HG03439 (cell line): ENCODE measurements around the gene CLCN2.

Experiments
- ATAC-seq: cut with Tn5 transposase; IDR thresholded peaks from one replicate; pipeline ENCODE4 v1.9.1; 2021; ENCODE audit warnings: mild to moderate bottlenecking, moderate library complexity; ENCODE audit not compliant: unreplicated experiment

Gene CLCN2

GRCh38 chr3:184300378-184300720, 61.1 kb downstream of the CLCN2 start:
- ATAC-seq, result no peak

DNA sequence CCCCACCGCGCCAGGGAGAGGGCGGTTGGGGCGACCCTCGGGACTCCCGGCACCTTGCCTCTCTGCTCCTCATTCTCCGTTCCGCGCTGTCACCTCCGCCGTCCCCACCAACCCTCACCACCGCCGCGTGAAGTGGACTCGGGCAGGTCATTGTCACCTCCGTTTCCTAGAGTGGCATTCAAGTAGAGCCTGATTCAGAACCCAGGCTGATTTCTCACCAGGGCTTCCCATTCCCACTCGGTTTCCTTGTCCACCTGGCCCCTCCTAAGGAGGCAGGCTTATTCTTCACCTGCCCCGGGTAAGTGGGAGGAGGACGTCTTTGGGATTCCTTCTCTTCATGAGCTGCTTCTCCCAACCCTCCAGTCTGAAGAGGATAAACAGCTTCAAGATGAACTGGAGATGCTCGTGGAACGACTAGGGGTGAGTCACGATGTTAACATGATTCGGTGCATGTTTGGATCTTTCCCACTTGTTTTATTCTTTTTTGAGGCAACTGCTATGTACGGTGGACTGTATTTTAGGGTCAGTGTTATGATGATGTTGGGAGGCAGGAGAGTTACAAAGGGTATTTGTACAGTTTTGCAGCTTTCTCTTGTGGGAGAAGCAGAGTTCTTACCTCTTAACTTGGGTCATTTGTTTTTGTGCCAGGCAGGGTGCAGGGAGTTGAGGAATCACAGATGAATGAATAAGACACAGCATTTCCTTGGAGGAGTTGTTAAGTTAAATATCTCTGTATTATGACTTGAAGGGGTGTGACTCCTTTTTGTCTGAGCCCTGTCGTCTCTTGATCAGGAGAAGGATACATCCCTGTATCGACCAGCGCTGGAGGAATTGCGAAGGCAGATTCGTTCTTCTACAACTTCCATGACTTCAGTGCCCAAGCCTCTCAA, 61.7 kb downstream of the CLCN2 start:
- ATAC-seq, result no peak

DNA sequence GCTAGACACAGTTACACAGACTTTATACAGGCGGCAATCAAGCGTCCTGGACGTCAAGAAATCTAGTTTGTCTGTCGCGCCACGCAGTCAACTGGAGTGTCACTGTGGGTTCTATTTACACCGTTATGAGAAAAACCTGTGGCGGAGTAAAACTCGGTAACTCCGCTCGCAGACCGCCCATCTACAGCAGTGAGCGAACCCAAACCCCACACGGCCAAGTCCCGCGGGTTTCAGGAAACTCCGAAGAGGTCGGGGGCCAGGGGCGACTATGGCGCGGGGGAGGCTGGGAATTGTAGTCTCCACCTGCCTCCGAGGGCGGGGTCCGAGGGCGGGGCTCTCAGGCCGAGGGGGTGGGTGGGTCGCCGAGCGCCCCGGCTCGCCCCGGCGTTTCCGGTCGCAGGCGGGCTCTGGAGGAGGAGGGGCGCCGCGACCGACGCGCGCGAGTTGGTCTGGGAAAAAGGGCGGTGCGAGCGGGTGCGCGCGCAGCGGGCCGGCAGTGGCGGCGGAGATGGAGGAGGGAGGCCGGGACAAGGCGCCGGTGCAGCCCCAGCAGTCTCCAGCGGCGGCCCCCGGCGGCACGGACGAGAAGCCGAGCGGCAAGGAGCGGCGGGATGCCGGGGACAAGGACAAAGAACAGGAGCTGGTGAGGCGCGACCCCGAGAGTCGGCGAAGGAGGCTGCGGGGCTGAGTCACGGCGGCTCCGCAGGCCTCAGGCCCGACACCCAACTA, 62.5 kb downstream of the CLCN2 start, which contains the start of gene PSMD2:
PSMD2 (plus strand) TSS at position 483 of the 729 bp plus-strand sequence; CDS start at position 509, 26 bp downstream.
- ATAC-seq, result peak; percentile 87

GRCh38 chr3:184296616-184297015, 64.8 kb downstream of the CLCN2 start:
- ATAC-seq, result no peak
